HG03432 (cell line): ENCODE data around the gene HES5.

Source experiments
- ATAC-seq: cut with Tn5 transposase; IDR thresholded peaks from one replicate; pipeline ENCODE4 v1.9.1; 2021; ENCODE audit warnings: mild to moderate bottlenecking, moderate library complexity; ENCODE audit not compliant: unreplicated experiment

HES5 gene

DNA sequence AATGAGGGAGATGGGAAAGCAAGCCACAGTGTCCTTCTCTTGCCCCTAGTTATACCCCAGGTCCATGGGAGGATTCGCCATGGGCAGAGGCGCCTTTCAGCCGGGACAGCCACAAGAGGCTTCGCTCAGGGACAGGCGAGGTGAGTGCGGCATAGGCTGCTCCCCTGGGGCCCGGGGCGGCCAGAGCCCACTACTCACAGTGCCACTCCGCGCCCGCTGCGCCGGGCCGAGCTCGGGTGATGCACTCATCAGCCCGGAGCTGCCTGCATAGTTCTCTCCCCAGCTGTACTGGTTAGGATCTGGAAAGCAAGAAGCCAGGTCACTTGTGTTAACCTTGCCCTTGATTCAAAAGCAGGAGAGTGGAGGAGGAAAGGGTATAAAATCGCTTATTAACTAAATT is 12.1 kb downstream of the HES5 start:
- no peak for ATAC-seq

DNA sequence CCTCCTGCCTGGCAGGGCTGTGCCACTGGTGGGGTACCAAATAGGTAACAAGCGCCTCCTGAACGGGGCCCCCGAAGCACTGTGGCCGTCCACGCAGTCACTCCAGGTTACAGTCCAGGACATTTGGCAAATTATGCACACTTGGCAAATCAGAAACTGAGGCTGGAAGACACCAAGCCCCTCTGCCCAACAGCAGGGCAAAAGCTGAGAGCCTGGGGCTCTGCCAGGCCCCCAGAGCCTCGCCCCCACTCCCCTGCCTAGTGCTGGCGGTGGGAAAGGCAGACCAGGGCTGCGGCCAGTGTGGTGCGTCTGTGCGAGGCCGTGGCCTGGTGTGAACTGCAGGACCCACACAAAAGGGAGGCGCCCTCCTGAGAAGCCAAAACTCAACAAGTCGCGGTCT is 13.1 kb downstream of the HES5 start:
- ATAC-seq: no peak

- ATAC-seq: no peak
These were observed 13.9 kb downstream of the HES5 start for GRCh38 chr1:2516124-2516523.

DNA sequence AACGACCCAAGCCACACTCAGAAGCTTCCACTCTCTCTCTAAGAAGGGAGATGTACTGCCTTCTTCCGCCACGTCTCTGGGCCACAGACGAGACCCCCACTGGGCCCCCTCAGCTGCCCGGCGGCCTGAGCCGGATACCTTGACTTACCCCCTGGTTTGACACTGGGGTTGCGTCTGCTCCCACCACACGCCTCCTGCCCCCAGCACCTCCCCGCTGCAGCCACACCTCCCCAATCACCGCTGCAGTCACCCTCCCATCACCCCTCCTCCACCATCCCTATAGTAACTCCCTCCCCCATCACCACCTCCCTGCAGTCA is 14.3 kb downstream of the HES5 start:
- no peak for ATAC-seq

- no peak for ATAC-seq
These were observed 14.9 kb downstream of the HES5 start for GRCh38 chr1:2514863-2515762.

DNA sequence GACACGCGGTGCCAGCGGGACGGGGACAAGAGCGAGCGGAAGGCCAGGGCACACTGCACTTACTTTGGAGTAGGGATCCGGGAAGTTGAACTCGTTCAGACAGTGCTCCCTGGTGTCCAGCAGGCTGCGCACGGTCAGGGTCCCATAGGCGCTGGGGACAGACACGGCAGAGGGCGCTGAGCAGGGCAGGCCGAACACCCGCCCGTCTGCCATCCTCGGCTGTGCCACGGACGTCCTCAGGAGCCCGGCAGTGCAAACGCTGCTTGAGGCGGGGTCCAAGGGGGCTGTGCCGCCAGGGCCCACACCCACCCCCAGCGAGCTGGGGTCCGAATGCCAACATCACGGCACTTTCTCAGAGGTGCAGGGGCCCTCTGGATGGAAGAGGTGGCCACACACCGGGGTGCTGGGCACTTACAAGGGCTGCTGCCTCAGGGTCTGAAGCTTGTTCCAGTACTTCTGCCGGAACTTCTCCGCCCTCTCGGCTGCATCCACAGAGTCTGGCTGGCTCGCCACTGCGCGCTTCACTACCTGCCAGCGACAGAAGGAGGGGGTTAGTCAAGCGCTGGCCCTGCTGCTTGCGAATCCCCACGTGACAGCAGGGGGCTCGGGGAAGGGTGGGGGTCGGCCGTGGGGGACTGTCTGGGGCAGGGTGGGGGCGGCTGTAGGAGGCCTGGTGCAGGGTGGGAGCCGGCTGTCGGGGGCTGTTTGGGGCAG is 16.0 kb downstream of the HES5 start:
- ATAC-seq: no peak

GRCh38 chr1:2512862-2513421 is 17.1 kb downstream of the HES5 start:
- ATAC-seq: no peak

DNA sequence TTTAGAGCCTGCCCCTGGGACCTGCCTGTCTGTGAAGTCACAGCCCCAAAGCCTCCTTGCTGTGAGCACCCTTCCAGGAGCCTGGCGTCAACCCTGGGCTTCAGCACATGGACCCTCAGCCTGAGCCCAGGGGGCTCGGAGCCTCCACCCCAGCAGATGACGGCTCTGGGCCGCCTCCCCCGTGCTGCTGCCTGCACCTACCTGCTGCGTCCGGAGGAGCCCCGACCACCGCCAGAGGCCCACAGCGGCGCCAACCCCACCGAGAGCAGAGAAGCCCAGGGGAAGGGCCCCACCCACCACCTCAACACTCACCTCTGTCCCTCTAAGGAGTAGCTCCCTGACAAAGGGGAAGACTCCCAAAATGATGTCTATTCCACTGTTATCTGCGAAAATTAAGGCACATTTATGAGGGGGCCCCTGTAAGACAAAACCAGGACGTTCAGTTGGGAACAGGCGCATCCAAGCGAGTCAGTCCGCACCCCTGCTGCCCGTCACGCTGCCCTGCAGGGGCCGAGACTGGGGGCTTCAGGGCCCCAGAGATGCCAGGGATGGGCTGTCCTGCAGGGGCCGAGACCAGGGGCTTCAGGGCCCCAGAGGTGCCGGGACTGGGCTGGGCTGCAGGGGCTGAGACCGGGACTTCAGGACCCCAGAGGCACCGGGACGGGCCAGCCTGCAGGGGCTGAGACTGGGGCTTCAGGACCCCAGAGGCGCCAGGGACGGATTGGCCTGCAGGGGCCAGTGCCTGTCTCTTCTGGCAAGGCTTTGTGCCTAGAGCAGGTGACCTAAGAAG is 19.5 kb downstream of the HES5 start:
- no peak for ATAC-seq

DNA sequence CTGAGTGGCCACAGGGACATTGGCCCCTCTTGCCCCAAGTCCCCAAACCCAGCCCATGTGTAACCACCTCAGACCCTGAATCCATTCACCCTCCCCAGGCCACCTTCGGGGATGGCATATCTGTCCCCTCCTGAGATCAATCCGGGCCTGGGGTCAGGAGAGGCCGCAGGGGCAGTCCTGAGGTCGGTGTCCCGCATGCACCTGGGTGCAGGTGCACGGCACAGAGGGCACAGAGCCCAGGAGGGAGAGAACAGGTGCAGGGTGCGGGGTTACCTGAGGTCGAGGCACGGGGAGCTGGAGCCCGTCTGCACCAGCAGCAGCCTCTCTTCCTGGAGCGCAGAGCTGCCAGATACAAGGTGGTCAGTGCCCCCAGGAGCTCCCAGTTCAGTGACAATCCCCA is 20.5 kb downstream of the HES5 start:
- no peak for ATAC-seq

DNA sequence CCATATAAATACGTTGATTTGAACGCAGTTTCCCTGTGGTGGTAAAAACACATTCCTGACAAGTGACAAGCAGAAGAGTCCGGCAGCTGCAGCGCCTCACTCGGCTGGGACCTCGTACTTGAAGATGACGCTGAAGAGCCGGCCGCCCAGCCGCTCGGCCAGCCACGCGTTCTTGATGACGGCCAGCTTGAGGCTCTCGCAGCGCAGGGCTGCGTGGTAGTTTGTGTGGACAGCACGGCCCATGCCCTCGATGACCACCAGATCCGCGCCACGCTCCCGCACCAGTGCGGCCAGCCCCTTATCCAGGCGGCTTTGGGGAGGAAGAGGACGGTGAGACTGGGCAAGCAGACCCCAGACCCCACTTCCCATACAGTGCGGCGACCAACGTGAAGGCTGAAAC is 21.3 kb downstream of the HES5 start:
- ATAC-seq: no peak

GRCh38 chr1:2508180-2508579 is 21.9 kb downstream of the HES5 start:
- ATAC-seq: no peak

- ATAC-seq: no peak
These were observed 22.3 kb downstream of the HES5 start for GRCh38 chr1:2507744-2508155.

DNA sequence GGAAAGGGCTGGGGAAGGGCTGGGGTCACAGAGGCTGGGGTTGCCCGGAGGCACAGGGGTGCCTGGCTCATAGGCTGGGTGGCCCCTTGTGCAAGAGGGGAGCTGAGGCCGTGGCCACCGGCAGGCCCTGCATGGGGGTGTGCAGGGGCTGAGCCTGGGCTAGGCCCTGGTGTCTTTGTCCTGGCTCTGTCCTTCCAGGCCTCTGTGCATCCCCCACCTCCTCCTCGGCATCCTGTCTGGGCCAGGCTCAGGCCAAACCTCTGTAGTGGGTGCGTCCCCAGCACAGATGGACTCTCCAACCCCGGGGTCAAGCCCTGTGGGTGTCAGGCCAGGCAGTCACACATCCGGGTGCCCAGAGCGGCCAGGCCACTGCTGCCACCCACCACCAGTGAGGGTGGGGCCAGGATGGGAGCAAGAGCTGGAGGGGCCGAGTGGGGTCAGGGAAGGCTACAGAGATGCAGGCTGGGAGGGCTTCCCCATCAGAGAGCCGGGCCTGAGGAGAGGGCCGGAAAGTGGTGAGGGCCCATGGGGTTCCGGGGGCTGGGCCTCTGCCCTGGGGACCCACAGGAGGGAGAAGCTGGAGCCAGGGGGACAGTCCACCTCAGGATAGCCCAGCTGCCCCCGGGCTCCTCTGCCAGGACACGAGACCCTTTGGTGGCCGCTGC is 23.0 kb downstream of the HES5 start:
- ATAC-seq: no peak

GRCh38 chr1:2506007-2506860 is 23.8 kb downstream of the HES5 start:
- ATAC-seq: no peak

GRCh38 chr1:2505461-2505994 is 24.5 kb downstream of the HES5 start:
- ATAC-seq: no peak

- ATAC-seq: no peak
These were observed 25.2 kb downstream of the HES5 start for GRCh38 chr1:2504949-2505272.

GRCh38 chr1:2504225-2504948 is 25.7 kb downstream of the HES5 start:
- no peak for ATAC-seq

DNA sequence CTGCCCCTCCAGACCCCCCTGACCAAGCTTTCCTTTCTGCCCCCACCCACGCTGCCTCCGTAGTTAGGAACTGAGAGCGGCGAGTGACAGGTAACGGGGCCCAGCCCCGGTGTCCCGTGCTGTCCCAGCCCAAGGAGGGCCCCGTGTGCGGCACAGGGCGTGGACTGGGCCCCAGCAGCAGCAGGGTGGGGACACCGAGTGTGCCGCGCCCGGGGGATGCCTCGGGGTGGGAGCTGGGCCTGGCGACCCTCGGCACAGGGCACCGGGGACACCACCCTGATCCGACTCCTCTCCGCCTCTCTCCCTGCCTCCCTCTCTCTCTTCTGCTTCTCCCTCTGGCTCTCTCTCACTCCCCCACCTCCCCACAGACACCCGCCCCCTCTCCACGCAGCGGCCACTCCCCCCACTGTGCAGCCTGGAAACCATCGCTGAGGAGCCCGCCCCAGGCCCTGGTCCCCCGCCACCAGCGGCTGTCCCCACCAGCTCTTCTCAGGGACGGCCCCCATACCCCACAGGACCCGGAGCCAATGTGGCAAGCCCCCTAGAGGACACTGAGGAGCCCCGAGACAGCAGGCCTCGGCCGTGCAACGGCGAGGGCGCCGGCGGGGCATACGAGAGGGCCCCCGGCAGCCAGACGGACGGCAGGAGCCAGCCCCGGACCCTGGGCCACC is 26.4 kb downstream of the HES5 start:
- no peak for ATAC-seq
